Karpas-422 (cell line): ENCODE data around the gene NMNAT3. TPM values are rescaled to one million over a fixed set of nuclear protein-coding genes. Genes with fewer than 3 reads are reported as not detected.

ENCODE experiments used
- DNase-seq: peaks from one replicate; pipeline ENCODE4 v3.0.0-alpha.2; 2015
- H2AFZ ChIP-seq: fragments of 200-600 bp; sonication (generic); 2 replicates; pipeline ENCODE4 v1.6.1; 2014; ENCODE audit warnings: antibody characterized with exemption, low read length, mixed read lengths
- H3K27ac ChIP-seq: fragments of 200-600 bp; sonication (generic); 2 replicates; pipeline ENCODE4 v1.5.1; 2014; ENCODE audit warnings: mild to moderate bottlenecking, low read length, moderate library complexity
- H3K27me3 ChIP-seq: fragments of 200-600 bp; sonication (generic); 2 replicates; pipeline ENCODE4 v1.6.1; 2014; ENCODE audit warnings: low read length, mixed read lengths
- H3K36me3 ChIP-seq: fragments of 200-600 bp; sonication (generic); 2 replicates; pipeline ENCODE4 v1.6.1; 2014; ENCODE audit warnings: low read length, mixed read lengths; ENCODE audit not compliant: insufficient read depth
- H3K4me1 ChIP-seq: fragments of 200-600 bp; sonication (generic); 2 replicates; pipeline ENCODE4 v1.6.1; 2014; ENCODE audit warnings: mild to moderate bottlenecking, low read length, mixed read lengths
- H3K4me2 ChIP-seq: fragments of 200-600 bp; sonication (generic); 2 replicates; pipeline ENCODE4 v1.6.1; 2014; ENCODE audit warnings: low read length, low read depth, mild to moderate bottlenecking; ENCODE audit not compliant: poor library complexity, severe bottlenecking
- H3K4me3 ChIP-seq: fragments of 200-600 bp; sonication (generic); 2 replicates; pipeline ENCODE4 v1.5.1; 2014; ENCODE audit warnings: mild to moderate bottlenecking, antibody characterized with exemption, low read length, mixed read lengths
- H3K79me2 ChIP-seq: fragments of 200-600 bp; sonication (generic); 2 replicates; pipeline ENCODE4 v1.6.1; 2014; ENCODE audit warnings: mild to moderate bottlenecking, low read length, mixed read lengths
- H3K9ac ChIP-seq: fragments of 200-600 bp; sonication (generic); 2 replicates; pipeline ENCODE4 v1.6.0; 2014; ENCODE audit warnings: low read length
- H3K9me2 ChIP-seq: fragments of 200-600 bp; sonication (generic), shearing (Covaris generic); replicated peaks from 2 replicates; pipeline ENCODE4 v1.6.0; 2014; ENCODE audit warnings: mild to moderate bottlenecking, low read length, moderate library complexity; ENCODE audit not compliant: insufficient read depth
- H3K9me3 ChIP-seq: fragments of 300-700, 200-600 bp; sonication (generic); 2 replicates; pipeline ENCODE4 v1.6.1; 2014; ENCODE audit warnings: low read length, mixed read lengths
- H4K20me1 ChIP-seq: fragments of 200-600 bp; sonication (generic); 2 replicates; pipeline ENCODE4 v1.6.1; 2014; ENCODE audit warnings: mild to moderate bottlenecking, antibody characterized with exemption, low read length, low read depth; ENCODE audit not compliant: insufficient read depth
- total RNA-seq: library from RNA; depleted of rRNA; stranded (reverse); fragments of >200 nt; shearing (Covaris generic); gene quantifications from 2 replicates; pipeline ENCODE4 v1.2.3, GENCODE V29; 2014; ENCODE audit warnings: low replicate concordance

Gene NMNAT3
- total RNA-seq, 1 experiment from 2014 or later = not detected

GRCh38 chr3:139640456-139640855 lies 37.3 kb downstream of the NMNAT3 start:
- H3K9ac ChIP-seq = no peak overlapping the region

GRCh38 chr3:139639662-139640061 lies 38.1 kb downstream of the NMNAT3 start:
- no peaks in the 10 kb centered on the region for H4K20me1 ChIP-seq
- H2AFZ ChIP-seq = no peak overlapping the region
- DNase-seq = no peak
- H3K9me3 ChIP-seq = no peaks in the 10 kb centered on the region
- H3K4me1 ChIP-seq = no peaks in the 10 kb centered on the region
- H3K9ac ChIP-seq = no peak overlapping the region
- H3K36me3 ChIP-seq = no peaks in the 10 kb centered on the region
- H3K27me3 ChIP-seq = no peaks in the 10 kb centered on the region
- no peak overlapping the region for H3K4me2 ChIP-seq
- H3K79me2 ChIP-seq = no peaks in the 10 kb centered on the region
- H3K27ac ChIP-seq = no peak overlapping the region
- H3K4me3 ChIP-seq = no peak overlapping the region
- H3K9me2 ChIP-seq = no peaks in the 10 kb centered on the region

More at GRCh38 chr3:139640456-139640855, 37.3 kb downstream of the NMNAT3 start:
- Histone ChIP-seq H3K4me2 (no peak overlapping the region), H2AFZ (no peak overlapping the region), H3K4me3 (no peak overlapping the region), H3K27ac (no peak overlapping the region), H3K27me3 (no peaks in the 10 kb centered on the region), H3K4me1 (no peaks in the 10 kb centered on the region), H3K36me3 (no peaks in the 10 kb centered on the region), H3K9me3 (no peaks in the 10 kb centered on the region), H4K20me1 (no peaks in the 10 kb centered on the region), H3K79me2 (no peaks in the 10 kb centered on the region), H3K9me2 (no peaks in the 10 kb centered on the region)
- DNase-seq = no peak

- H3K27me3 ChIP-seq = no peaks in the 10 kb centered on the region
- no peaks in the 10 kb centered on the region for H4K20me1 ChIP-seq
- H2AFZ ChIP-seq = no peak overlapping the region
- H3K4me1 ChIP-seq = no peaks in the 10 kb centered on the region
- H3K9ac ChIP-seq = no peak overlapping the region
- DNase-seq = no peak
- no peaks in the 10 kb centered on the region for H3K36me3 ChIP-seq
- no peak overlapping the region for H3K4me3 ChIP-seq
- no peaks in the 10 kb centered on the region for H3K9me3 ChIP-seq
- H3K27ac ChIP-seq = no peak overlapping the region
- H3K79me2 ChIP-seq = no peaks in the 10 kb centered on the region
- no peak overlapping the region for H3K4me2 ChIP-seq
- no peaks in the 10 kb centered on the region for H3K9me2 ChIP-seq
Measured at GRCh38 chr3:139638518-139638917, 39.3 kb downstream of the NMNAT3 start.

GRCh38 chr3:139636511-139636910 lies 41.3 kb downstream of the NMNAT3 start:
- Histone ChIP-seq H3K36me3 (no peaks in the 10 kb centered on the region), H3K4me1 (no peaks in the 10 kb centered on the region), H4K20me1 (no peaks in the 10 kb centered on the region), H3K27me3 (no peaks in the 10 kb centered on the region), H3K9me2 (no peaks in the 10 kb centered on the region), H3K79me2 (no peaks in the 10 kb centered on the region), H3K4me3 (no peak overlapping the region), H3K9me3 (no peaks in the 10 kb centered on the region), H3K4me2 (no peak overlapping the region), H3K9ac (no peak overlapping the region), H3K27ac (no peak overlapping the region), H2AFZ (no peak overlapping the region)
- no peak for DNase-seq

GRCh38 chr3:139634111-139634635 lies 43.6 kb downstream of the NMNAT3 start:
- no peaks in the 10 kb centered on the region for H3K9me3 ChIP-seq
- no peak overlapping the region for H3K9ac ChIP-seq

GRCh38 chr3:139633511-139633910 lies 44.3 kb downstream of the NMNAT3 start:
- Histone ChIP-seq H3K4me3 (no peak overlapping the region), H3K27ac (no peak overlapping the region), H3K79me2 (no peaks in the 10 kb centered on the region), H3K4me2 (no peak overlapping the region), H2AFZ (no peak overlapping the region), H3K9me2 (no peaks in the 10 kb centered on the region), H3K27me3 (no peaks in the 10 kb centered on the region), H3K9ac (no peak overlapping the region), H3K36me3 (no peaks in the 10 kb centered on the region), H4K20me1 (no peaks in the 10 kb centered on the region), H3K4me1 (no peaks in the 10 kb centered on the region), H3K9me3 (no peaks in the 10 kb centered on the region)
- DNase-seq = no peak

More at GRCh38 chr3:139634111-139634635, 43.6 kb downstream of the NMNAT3 start:
- Histone ChIP-seq H3K4me1 (no peaks in the 10 kb centered on the region), H3K4me3 (no peak overlapping the region), H2AFZ (no peak overlapping the region), H3K27ac (no peak overlapping the region), H3K4me2 (no peak overlapping the region), H3K27me3 (no peaks in the 10 kb centered on the region), H3K36me3 (no peaks in the 10 kb centered on the region), H3K9me2 (no peaks in the 10 kb centered on the region), H3K79me2 (no peaks in the 10 kb centered on the region), H4K20me1 (no peaks in the 10 kb centered on the region)
- DNase-seq = no peak

- DNase-seq = no peak
- no peaks in the 10 kb centered on the region for H3K9me3 ChIP-seq
- no peaks in the 10 kb centered on the region for H3K79me2 ChIP-seq
- H3K4me1 ChIP-seq = no peaks in the 10 kb centered on the region
- H3K9me2 ChIP-seq = no peaks in the 10 kb centered on the region
- no peak overlapping the region for H3K4me3 ChIP-seq
- H3K36me3 ChIP-seq = no peaks in the 10 kb centered on the region
- no peak overlapping the region for H3K4me2 ChIP-seq
- no peak overlapping the region for H3K9ac ChIP-seq
- H2AFZ ChIP-seq = no peak overlapping the region
- no peaks in the 10 kb centered on the region for H4K20me1 ChIP-seq
- no peak overlapping the region for H3K27ac ChIP-seq
- no peaks in the 10 kb centered on the region for H3K27me3 ChIP-seq
Measured at GRCh38 chr3:139630542-139630941, 47.2 kb downstream of the NMNAT3 start.

- no peaks in the 10 kb centered on the region for H3K27me3 ChIP-seq
- no peak overlapping the region for H3K27ac ChIP-seq
- H4K20me1 ChIP-seq = no peaks in the 10 kb centered on the region
- no peaks in the 10 kb centered on the region for H3K9me2 ChIP-seq
- no peaks in the 10 kb centered on the region for H3K79me2 ChIP-seq
- H3K36me3 ChIP-seq = no peaks in the 10 kb centered on the region
- no peak overlapping the region for H3K4me3 ChIP-seq
- no peaks in the 10 kb centered on the region for H3K9me3 ChIP-seq
- H3K4me1 ChIP-seq = no peaks in the 10 kb centered on the region
- no peak overlapping the region for H3K9ac ChIP-seq
- H3K4me2 ChIP-seq = no peak overlapping the region
- H2AFZ ChIP-seq = peak overlapping the region; percentile 20; the same call in 1 of the 2 replicates
- DNase-seq = peak; percentile 75
Measured at GRCh38 chr3:139629033-139629432, 48.7 kb downstream of the NMNAT3 start.

GRCh38 chr3:139627759-139628158 lies 50.0 kb downstream of the NMNAT3 start:
- no peaks in the 10 kb centered on the region for H4K20me1 ChIP-seq
- no peaks in the 10 kb centered on the region for H3K9me3 ChIP-seq
- no peaks in the 10 kb centered on the region for H3K4me1 ChIP-seq
- no peaks in the 10 kb centered on the region for H3K9me2 ChIP-seq
- H3K36me3 ChIP-seq = no peaks in the 10 kb centered on the region
- no peaks in the 10 kb centered on the region for H3K79me2 ChIP-seq
- no peak overlapping the region for H3K4me3 ChIP-seq
- H3K27ac ChIP-seq = no peak overlapping the region
- no peak for DNase-seq
- H3K9ac ChIP-seq = no peak overlapping the region
- H3K27me3 ChIP-seq = no peaks in the 10 kb centered on the region
- no peak overlapping the region for H2AFZ ChIP-seq
- no peak overlapping the region for H3K4me2 ChIP-seq
